Tibial nerve (tissue), 4 donors: ENCODE measurements around the gene GALNT14.

ENCODE experiments used
- EP300 ChIP-seq, 2 donors: sonication (generic); formaldehyde crosslinking; IDR thresholded peaks; one replicate each; pipeline ENCODE4 v1.6.1; 2017; ENCODE audit warnings: antibody characterized with exemption in 2 of 2, mild to moderate bottlenecking in 1 of 2
- POLR2A ChIP-seq, 2 donors: fragments of 450-650 bp; IDR thresholded peaks; one replicate each; pipeline ENCODE4 v1.6.1; 2017; ENCODE audit warnings: antibody characterized with exemption in 2 of 2, mild to moderate bottlenecking in 2 of 2, moderate library complexity in 2 of 2
- TF ChIP-seq, protein P1 (sequence below), 5 experiments: fragments of 200-600 bp in 3 of 5; fragments of 450-650 bp in 2 of 5; sonication (generic) in 3 of 5; IDR thresholded peaks; one replicate each; pipeline ENCODE4 v1.5.1; 2016 to 2019; ENCODE audit warnings: antibody characterized with exemption in 5 of 5, mild to moderate bottlenecking in 3 of 5, moderate library complexity in 2 of 5

DNA sequence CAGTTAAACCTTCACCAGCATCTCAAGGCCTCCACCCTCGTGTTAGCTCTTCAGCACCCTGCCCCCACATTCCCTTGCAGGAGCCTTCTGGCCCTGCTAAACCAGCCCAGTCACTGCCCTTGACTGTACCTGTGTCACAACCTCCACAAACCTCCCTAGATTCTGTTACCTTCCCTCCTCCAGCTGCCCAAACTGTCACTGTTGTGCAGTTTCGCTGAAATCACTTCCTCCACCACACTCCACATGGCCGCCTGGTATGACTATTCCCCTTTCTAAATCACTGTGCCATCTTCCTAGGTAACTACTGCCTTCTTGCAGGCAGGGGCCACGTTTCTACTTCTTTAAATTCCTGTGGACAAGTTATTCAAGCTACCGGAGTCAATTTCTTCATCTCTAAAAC is 160.2 kb downstream of the GALNT14 start:
- TF ChIP-seq POLR2A (IDR thresholded peaks at IDR 0.05) (no peak), EP300 (IDR thresholded peaks at IDR 0.05) (no peak)
- TF ChIP-seq, protein P1, sequence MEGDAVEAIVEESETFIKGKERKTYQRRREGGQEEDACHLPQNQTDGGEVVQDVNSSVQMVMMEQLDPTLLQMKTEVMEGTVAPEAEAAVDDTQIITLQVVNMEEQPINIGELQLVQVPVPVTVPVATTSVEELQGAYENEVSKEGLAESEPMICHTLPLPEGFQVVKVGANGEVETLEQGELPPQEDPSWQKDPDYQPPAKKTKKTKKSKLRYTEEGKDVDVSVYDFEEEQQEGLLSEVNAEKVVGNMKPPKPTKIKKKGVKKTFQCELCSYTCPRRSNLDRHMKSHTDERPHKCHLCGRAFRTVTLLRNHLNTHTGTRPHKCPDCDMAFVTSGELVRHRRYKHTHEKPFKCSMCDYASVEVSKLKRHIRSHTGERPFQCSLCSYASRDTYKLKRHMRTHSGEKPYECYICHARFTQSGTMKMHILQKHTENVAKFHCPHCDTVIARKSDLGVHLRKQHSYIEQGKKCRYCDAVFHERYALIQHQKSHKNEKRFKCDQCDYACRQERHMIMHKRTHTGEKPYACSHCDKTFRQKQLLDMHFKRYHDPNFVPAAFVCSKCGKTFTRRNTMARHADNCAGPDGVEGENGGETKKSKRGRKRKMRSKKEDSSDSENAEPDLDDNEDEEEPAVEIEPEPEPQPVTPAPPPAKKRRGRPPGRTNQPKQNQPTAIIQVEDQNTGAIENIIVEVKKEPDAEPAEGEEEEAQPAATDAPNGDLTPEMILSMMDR (IDR thresholded peaks at IDR 0.05), result no peak
